GM19467 (cell line): ENCODE results near the gene ST6GALNAC6.

ENCODE experiments used
- ATAC-seq: cut with Tn5 transposase; IDR thresholded peaks from one replicate; pipeline ENCODE4 v1.9.1; 2021; ENCODE audit warnings: mild to moderate bottlenecking, moderate library complexity; ENCODE audit not compliant: unreplicated experiment

ST6GALNAC6 gene, protein sequence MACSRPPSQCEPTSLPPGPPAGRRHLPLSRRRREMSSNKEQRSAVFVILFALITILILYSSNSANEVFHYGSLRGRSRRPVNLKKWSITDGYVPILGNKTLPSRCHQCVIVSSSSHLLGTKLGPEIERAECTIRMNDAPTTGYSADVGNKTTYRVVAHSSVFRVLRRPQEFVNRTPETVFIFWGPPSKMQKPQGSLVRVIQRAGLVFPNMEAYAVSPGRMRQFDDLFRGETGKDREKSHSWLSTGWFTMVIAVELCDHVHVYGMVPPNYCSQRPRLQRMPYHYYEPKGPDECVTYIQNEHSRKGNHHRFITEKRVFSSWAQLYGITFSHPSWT

GRCh38 chr9:127899128-127899943 lies at the start of gene ST6GALNAC6:
ST6GALNAC6 (minus strand) TSS chr9:127899603; CDS start chr9:127897981, 1,622 bp downstream.
- ATAC-seq = no peak

GRCh38 chr9:127947841-127948710 lies 48.7 kb upstream of the ST6GALNAC6 start:
- ATAC-seq = no peak

GRCh38 chr9:127946728-127947127 lies 47.3 kb upstream of the ST6GALNAC6 start:
- ATAC-seq = no peak

DNA sequence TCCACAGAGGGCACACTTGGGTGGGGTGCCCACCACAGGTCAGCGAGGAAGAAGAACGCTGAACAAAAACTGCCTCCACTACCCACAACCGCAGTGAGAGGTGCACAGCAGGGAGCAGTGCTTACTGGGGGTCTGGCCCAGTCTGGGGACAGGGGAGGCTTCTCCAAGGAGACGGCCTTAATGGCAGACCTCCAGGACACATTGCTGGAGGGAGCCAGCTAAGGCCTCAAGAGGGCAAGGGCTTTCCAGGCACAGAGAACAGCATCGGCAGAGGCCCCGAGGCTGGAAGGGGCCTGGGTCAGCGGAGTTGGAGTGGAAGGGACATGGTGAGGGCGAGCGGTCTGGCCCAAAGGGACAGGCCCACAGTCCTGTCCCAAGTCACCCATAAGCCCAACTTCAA lies 46.5 kb upstream of the ST6GALNAC6 start:
- no peak for ATAC-seq

DNA sequence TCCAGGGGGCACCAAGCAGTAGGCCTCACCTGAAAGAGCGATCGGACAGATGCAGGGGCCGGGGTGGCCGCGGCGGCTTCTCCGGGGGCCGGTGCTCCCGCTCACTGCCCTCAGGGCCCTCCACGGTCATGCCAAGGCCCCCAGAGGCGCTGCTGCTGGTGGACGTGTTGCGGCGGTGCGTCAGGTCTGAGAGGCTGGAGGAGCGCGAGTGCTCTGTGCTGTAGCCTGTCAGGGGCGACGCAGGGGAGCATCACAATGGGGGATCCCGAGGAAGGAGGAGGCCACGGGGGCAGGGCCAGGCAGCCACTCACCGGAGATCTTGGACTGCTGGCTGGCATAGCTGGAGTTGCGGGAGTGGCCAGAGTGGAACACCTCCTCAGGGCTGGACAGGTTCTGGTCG lies 45.9 kb upstream of the ST6GALNAC6 start:
- ATAC-seq = no peak

GRCh38 chr9:127944586-127945218 lies 45.3 kb upstream of the ST6GALNAC6 start:
- no peak for ATAC-seq

DNA sequence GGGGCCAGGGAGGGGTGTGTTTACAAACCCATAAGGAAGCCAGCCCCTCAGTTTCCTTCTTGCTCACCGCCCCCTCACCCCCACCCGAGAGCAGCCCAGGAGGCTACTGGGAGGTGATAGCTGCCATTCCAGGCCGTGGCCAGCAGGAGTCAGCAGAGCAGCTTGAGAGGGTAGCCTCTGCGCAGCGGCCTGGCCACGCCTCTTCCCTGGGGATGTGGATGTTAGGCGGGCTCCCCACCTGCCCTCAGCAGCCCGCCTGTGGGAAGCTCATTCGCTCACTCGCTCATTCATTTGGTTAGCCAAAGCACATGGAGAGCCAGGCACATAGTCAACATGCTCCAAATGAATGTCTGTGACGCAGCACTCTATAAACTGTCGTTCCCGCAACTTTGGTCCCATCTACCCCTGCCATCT lies 44.3 kb upstream of the ST6GALNAC6 start:
- ATAC-seq = no peak

- ATAC-seq = no peak
These were observed 43.7 kb upstream of the ST6GALNAC6 start for GRCh38 chr9:127943011-127943662.

DNA sequence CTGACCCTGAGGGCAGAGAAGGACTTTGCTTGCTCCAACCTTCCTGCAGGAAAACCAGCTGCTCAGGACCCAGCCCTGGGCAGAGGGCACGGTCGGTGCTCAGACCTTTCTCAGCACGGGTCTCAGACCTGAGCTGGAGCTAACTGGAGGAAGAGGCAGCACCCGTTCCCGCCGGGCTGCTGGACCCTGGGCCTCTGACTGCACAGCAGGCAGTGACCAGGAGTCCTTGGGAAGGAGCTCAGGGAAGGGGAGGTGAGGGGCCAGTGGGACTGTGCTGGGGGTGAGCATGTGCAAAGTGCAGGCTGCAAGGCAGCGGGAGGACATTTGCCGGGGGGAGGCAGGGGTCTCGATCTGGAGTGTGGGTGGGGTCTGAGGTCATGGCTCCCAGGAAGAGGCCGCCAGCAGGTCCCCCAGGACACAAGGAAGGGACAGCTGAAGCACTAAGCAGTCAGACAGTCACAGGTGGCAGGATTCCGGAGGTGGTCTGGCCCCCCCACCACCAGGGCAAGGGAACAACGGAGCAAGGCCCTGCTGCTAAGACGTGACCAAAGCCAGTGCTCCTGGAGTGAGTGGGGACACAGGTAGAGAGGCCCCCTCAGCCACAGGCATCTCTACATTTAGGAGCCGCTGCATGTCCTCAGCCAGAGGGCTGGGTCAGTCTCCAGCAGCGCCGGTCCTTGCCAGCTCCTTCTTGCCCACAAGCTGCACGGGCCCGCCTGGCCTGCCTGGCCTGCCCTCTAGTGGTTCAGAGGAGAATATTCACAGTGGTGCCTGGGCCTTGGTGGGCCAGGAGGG lies 43.0 kb upstream of the ST6GALNAC6 start:
- ATAC-seq = no peak

GRCh38 chr9:127941961-127942215 lies 42.5 kb upstream of the ST6GALNAC6 start:
- ATAC-seq = no peak

- no peak for ATAC-seq
These were observed 41.9 kb upstream of the ST6GALNAC6 start for GRCh38 chr9:127941062-127941960.

DNA sequence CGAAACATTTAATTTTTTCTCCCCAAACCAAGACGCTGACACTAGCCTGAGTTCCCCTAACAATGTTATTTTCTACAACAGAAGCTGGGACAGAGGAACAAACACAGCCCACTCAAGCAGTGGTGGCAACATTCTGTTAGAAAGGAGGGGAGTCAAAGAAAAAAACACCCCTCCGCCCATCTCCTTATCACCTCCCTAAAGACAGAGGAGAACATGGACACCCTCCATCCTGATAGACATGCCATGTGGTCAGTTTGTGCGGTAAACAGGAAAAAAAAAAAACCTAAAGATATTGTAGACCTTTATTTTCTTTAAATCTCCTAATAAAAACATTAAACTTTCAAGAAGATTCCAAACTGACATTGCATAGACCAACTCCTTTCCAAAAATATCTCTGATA lies 41.2 kb upstream of the ST6GALNAC6 start:
- no peak for ATAC-seq

GRCh38 chr9:127938298-127938690 lies 38.9 kb upstream of the ST6GALNAC6 start:
- no peak for ATAC-seq

DNA sequence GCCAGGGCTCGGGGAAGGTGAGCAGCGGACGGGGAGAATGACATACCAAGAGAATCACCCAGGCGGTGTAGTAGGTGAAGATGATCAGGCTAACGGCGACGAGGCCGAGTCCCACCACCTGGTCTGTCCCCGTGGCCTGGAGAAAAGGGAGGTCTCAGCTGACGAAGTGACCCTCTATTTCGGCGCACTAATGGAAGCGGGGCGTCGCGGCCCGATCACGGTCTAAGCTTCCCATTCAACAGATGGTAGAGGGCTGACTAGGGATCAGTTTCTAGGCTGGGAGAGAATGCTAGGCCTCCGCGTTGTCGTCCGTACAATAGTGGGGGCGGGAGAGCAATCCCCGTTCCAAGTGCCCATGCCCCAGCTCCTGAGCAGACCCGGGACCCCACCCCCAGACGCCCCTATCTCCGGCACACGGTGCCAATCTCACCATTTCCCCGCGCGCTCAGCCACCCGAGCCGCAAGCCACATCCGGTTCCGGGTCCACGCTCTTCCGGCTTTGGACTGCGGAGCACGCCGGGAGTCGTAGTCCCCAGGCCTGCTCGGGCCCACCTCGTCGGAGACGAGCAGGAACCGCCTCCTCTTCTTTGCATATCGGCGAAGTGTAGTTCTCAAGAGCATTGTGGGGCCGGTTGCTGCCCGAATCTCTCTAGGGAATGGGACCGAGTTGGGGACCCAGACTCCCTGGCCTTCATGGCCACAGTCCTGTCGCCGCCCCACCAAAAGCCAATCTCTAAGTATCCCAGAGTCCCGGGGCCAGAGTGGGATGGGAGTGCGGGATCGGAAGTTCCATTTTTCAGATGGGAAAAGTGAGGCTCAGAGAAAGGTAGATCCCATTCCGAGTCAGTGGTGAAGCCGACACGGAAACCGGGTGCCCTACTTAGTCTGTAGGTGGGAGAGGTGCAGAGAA lies 38.2 kb upstream of the ST6GALNAC6 start, which contains the start of gene DPM2:
DPM2 (minus strand) TSS at position 467 of the 910 bp plus-strand sequence; CDS start at position 433, 34 bp downstream.
- ATAC-seq = peak; percentile 84

DNA sequence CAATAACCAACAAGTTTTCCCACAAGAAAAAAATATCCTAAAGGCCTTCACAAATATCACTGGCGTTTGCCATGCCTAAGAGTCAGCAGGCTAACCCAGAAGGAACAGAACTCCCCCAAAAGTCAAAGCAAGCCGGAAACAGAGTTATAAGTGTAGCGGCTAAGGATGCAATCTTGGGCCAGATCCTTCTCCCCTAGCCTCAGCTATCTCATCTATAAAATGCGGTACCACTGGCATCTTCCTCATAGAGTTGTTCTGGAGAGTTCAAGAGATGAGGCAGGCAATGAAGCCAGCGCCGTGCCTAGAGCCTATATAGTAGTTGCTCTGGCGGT lies 37.6 kb upstream of the ST6GALNAC6 start:
- no peak for ATAC-seq

DNA sequence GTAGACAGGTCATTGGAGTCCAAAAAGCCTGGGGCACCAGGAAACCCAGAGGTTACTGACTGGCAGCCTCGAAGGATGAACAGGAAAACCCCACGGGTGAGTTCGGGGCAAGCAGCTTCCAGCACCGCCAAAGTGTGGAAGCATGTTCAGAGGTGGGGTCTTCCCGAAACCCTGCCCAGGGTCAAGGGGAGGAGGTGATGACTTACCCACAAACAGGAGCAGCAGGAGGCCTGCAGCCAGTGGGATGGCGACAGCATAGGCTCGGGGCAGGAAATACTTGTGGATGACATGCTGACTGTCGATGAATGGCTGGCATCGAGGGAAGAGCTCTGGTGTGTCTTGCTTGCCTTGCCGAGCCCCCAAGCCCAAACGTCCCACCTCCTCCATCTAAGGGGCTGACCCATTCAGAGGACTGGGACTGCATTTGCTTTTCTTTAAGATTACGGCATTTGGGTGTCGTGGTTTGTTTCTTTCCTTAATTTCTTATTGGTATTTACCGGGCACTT lies 37.0 kb upstream of the ST6GALNAC6 start:
- ATAC-seq = no peak

- ATAC-seq = no peak
These were observed 36.4 kb upstream of the ST6GALNAC6 start for GRCh38 chr9:127935765-127936221.
